ENCODE measurements around the gene C2CD2. TPM values are rescaled to one million over a fixed set of nuclear protein-coding genes. Genes with fewer than 3 reads are reported as not detected.

The C2CD2 gene
- total and polyA plus RNA-seq, 2 experiments from 2014 or later, result 4.5 to 16.2 TPM

- H3K4me3 ChIP-seq, result no peak overlapping the region
- peaks cover 28% of the 10 kb centered on the region for H3K36me3 Mint-ChIP-seq (ENCODE audit: low read depth)
- no peaks in the 10 kb centered on the region for H3K27me3 ChIP-seq (ENCODE audit: insufficient read depth)
- ATAC-seq, result no peak
- H3K36me3 ChIP-seq (ENCODE audit: insufficient read depth), result no peaks in the 10 kb centered on the region
- H2AFZ ChIP-seq, result no peak overlapping the region
- DNase-seq (ENCODE audit: low spot score), result no peak
- peaks cover 2% of the 10 kb centered on the region; the same call in 1 of the 2 replicates for H4K20me1 ChIP-seq (replicated peaks; ENCODE audit: insufficient read depth)
- H3K4me1 ChIP-seq (ENCODE audit: insufficient read depth), result no peaks in the 10 kb centered on the region
- H3K27ac Mint-ChIP-seq, result no peak overlapping the region
- TF ChIP-seq ZNF114 (CRISPR knock-in tag; IDR thresholded peaks at IDR 0.05) (no peak), CTCF (conservative IDR thresholded peaks at IDR 0.05; ENCODE audit: low read depth in 2 of 2) (no peak), ZNF331 (CRISPR knock-in tag; IDR thresholded peaks at IDR 0.05; ENCODE audit: low read depth) (no peak), EZH2phosphoT487 (IDR thresholded peaks at IDR 0.05; ENCODE audit: unreplicated experiment) (no peak), EZH2 (IDR thresholded peaks at IDR 0.05; ENCODE audit: low read depth, unreplicated experiment) (no peak), POLR2AphosphoS5 (IDR thresholded peaks at IDR 0.05; ENCODE audit: low read depth) (no peak), STAT1 (IDR thresholded peaks at IDR 0.05; ENCODE audit: unreplicated experiment) (no peak), JUNB (IDR thresholded peaks at IDR 0.05; ENCODE audit: unreplicated experiment) (no peak), ZNF462 (CRISPR knock-in tag; IDR thresholded peaks at IDR 0.05) (no peak), NANOG (IDR thresholded peaks at IDR 0.05; ENCODE audit: borderline replicate concordance) (no peak), REST (IDR thresholded peaks at IDR 0.05; ENCODE audit: unreplicated experiment) (no peak), CREB1 (CRISPR knock-in tag; IDR thresholded peaks at IDR 0.05; ENCODE audit: low read depth) (no peak), ETS1 (IDR thresholded peaks at IDR 0.05) (no peak)
- H3K4me3 Mint-ChIP-seq, result no peak overlapping the region
- no peaks in the 10 kb centered on the region for H3K79me2 ChIP-seq (replicated peaks; ENCODE audit: insufficient read depth)
- no peak overlapping the region for H3K4me2 ChIP-seq
- no peaks in the 10 kb centered on the region for H3K9me2 ChIP-seq (ENCODE audit: insufficient read depth)
- no peaks in the 10 kb centered on the region for H3F3A ChIP-seq (replicated peaks; ENCODE audit: low read depth)
- no peaks in the 10 kb centered on the region for H3K9me3 Mint-ChIP-seq
- peaks cover 7% of the 10 kb centered on the region for H3K27me3 Mint-ChIP-seq (ENCODE audit: insufficient read depth, low read depth, poor library complexity)
- H3K4me1 Mint-ChIP-seq, result no peaks in the 10 kb centered on the region
- H3K27ac ChIP-seq (ENCODE audit: low read depth), result no peak overlapping the region
Measured at GRCh38 chr21:41852151-41852928, 101.5 kb downstream of the C2CD2 start.
